Spleen (tissue), 7 donors: ENCODE data around the gene SH3RF3.

Source experiments
- CTCF ChIP-seq, 11 experiments: fragments of 200-600 bp in 7 of 11; fragments of 450-650 bp in 4 of 11; sonication (generic) in 4 of 11; IDR thresholded peaks in 8 of 11; conservative IDR thresholded peaks in 3 of 11; 1 replicate in 7 of 11; 2 replicates in 4 of 11; pipeline versions ENCODE4 v1.4.0 to v1.8.0; 2016 to 2021; ENCODE audit warnings: antibody characterized with exemption in 11 of 11, inconsistent platforms in 4 of 11, mild to moderate bottlenecking in 1 of 11
- POLR2AphosphoS5 ChIP-seq, 3 donors: sonication (generic); formaldehyde crosslinking; IDR thresholded peaks; one replicate each; pipeline ENCODE4 v1.5.1; 2017; ENCODE audit warnings: antibody characterized with exemption in 3 of 3
- donor health status: DM: no; HTN: no; CAD: no; lungs with moderate emphysema.
- donor health status: DM: no; HTN: no; CAD: no.
- donor health status: DM: no; HTN: no; CAD: no.

GRCh38 chr2:109178968-109179367, 50.0 kb downstream of the SH3RF3 start:
- TF ChIP-seq CTCF (IDR thresholded peaks at IDR 0.05 in 8 of 11, conservative IDR thresholded peaks at IDR 0.05 in 3 of 11), result no peak
- TF ChIP-seq POLR2AphosphoS5 (IDR thresholded peaks at IDR 0.05), result no peak
